ENCODE data around the gene TP73. TPM values are rescaled to one million over a fixed set of nuclear protein-coding genes. Genes with fewer than 3 reads are reported as not detected.

TP73 gene
- polyA plus RNA-seq, 1 donor from 2014 or later: not detected

DNA sequence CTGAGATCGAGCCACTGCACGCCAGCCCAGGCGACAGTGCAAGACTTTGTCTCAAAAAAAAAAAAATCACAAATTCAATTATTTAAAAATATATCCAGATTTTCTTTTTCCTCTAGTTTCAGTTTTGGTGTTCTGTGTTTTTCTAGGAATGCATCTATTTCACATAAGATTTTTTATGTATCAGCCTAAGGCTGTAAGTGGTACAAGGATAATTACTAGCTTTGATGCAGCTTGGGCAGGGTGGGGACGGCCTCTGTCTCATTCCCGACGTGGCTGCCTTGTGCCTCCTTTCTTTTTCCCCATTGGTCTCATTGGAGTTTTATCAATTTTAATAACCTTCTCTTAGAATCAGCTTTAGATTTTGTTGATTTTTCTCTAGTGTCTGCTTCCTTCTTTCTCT is 106.8 kb downstream of the TP73 start:
- Histone ChIP-seq H3K9me3 (ENCODE audit: low read length) (peaks cover 5% of the 10 kb centered on the region), H2AFZ (ENCODE audit: low read depth, low read length) (no peak overlapping the region), H3F3A (ENCODE audit: insufficient read depth, low read length, poor library complexity, severe bottlenecking) (no peaks in the 10 kb centered on the region), H3K27ac (ENCODE audit: low read length) (no peak overlapping the region), H3K9ac (ENCODE audit: low read length) (no peak overlapping the region), H4K20me1 (ENCODE audit: insufficient read depth) (no peaks in the 10 kb centered on the region), H3K36me3 (ENCODE audit: insufficient read depth, low read length) (no peaks in the 10 kb centered on the region), H3K9me2 (ENCODE audit: insufficient read depth, low read length) (no peaks in the 10 kb centered on the region), H3K79me2 (replicated peaks; ENCODE audit: insufficient read depth, low read length) (no peaks in the 10 kb centered on the region), H3K27me3 (ENCODE audit: insufficient read depth, low read depth, low read length) (no peaks in the 10 kb centered on the region), H3K4me3 (ENCODE audit: low read length) (no peak overlapping the region), H3K4me2 (ENCODE audit: low read length) (no peak overlapping the region)
- no peak for TF ChIP-seq SMC3 (conservative IDR thresholded peaks at IDR 0.05; ENCODE audit: poor library complexity)
- TF ChIP-seq, protein P1, sequence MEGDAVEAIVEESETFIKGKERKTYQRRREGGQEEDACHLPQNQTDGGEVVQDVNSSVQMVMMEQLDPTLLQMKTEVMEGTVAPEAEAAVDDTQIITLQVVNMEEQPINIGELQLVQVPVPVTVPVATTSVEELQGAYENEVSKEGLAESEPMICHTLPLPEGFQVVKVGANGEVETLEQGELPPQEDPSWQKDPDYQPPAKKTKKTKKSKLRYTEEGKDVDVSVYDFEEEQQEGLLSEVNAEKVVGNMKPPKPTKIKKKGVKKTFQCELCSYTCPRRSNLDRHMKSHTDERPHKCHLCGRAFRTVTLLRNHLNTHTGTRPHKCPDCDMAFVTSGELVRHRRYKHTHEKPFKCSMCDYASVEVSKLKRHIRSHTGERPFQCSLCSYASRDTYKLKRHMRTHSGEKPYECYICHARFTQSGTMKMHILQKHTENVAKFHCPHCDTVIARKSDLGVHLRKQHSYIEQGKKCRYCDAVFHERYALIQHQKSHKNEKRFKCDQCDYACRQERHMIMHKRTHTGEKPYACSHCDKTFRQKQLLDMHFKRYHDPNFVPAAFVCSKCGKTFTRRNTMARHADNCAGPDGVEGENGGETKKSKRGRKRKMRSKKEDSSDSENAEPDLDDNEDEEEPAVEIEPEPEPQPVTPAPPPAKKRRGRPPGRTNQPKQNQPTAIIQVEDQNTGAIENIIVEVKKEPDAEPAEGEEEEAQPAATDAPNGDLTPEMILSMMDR (IDR thresholded peaks at IDR 0.05; ENCODE audit: poor library complexity, severe bottlenecking): no peak
- TF ChIP-seq RAD21 (conservative IDR thresholded peaks at IDR 0.05): no peak
- TF ChIP-seq EP300 (conservative IDR thresholded peaks at IDR 0.05; ENCODE audit: poor library complexity, severe bottlenecking): no peak
- TF ChIP-seq EZH2 (IDR thresholded peaks at IDR 0.05; ENCODE audit: borderline replicate concordance, insufficient read depth, low read length, poor library complexity, severe bottlenecking): no peak
- TF ChIP-seq TAF1 (IDR thresholded peaks at IDR 0.05; ENCODE audit: low read depth): no peak
- no peak for TF ChIP-seq POLR2AphosphoS5 (IDR thresholded peaks at IDR 0.05)
- no peak for TF ChIP-seq MXI1 (conservative IDR thresholded peaks at IDR 0.05; ENCODE audit: poor library complexity, severe bottlenecking)
- TF ChIP-seq REST (IDR thresholded peaks at IDR 0.05; ENCODE audit: borderline replicate concordance): no peak

DNA sequence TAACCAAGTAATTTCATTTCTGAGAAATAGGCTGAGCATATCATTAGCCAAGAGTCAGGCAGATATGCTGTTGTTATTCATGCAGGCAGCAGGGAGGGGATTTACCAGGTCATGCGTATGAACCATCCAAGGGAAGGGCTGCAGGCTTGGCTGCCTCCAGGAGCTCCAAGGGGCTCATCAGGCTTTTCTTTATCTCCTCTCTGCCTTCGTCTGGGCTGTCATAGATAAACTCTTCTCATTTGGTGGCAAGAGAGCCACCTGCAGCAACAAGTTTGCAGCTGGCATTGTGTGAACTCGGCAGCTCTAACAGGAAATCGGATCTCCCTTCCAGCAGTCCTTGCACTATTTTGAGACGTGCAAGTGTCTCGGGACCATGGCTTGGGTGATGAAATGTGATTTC is 107.5 kb downstream of the TP73 start:
- H3K4me2 ChIP-seq (ENCODE audit: low read length): no peak overlapping the region
- no peak overlapping the region for H3K9ac ChIP-seq (ENCODE audit: low read length)
- H3K4me3 ChIP-seq (ENCODE audit: low read length): no peak overlapping the region
- no peaks in the 10 kb centered on the region for H3K79me2 ChIP-seq (replicated peaks; ENCODE audit: insufficient read depth, low read length)
- peaks cover 5% of the 10 kb centered on the region for H3K9me3 ChIP-seq (ENCODE audit: low read length)
- no peaks in the 10 kb centered on the region for H3F3A ChIP-seq (ENCODE audit: insufficient read depth, low read length, poor library complexity, severe bottlenecking)
- no peaks in the 10 kb centered on the region for H4K20me1 ChIP-seq (ENCODE audit: insufficient read depth)
- no peak for TF ChIP-seq MXI1 (conservative IDR thresholded peaks at IDR 0.05; ENCODE audit: poor library complexity, severe bottlenecking)
- no peak for TF ChIP-seq EP300 (conservative IDR thresholded peaks at IDR 0.05; ENCODE audit: poor library complexity, severe bottlenecking)
- no peak for TF ChIP-seq SMC3 (conservative IDR thresholded peaks at IDR 0.05; ENCODE audit: poor library complexity)
- no peak for TF ChIP-seq EZH2 (IDR thresholded peaks at IDR 0.05; ENCODE audit: borderline replicate concordance, insufficient read depth, low read length, poor library complexity, severe bottlenecking)
- no peak for TF ChIP-seq TAF1 (IDR thresholded peaks at IDR 0.05; ENCODE audit: low read depth)
- TF ChIP-seq RAD21 (conservative IDR thresholded peaks at IDR 0.05): no peak
- no peak for TF ChIP-seq REST (IDR thresholded peaks at IDR 0.05; ENCODE audit: borderline replicate concordance)
- TF ChIP-seq POLR2AphosphoS5 (IDR thresholded peaks at IDR 0.05): no peak
- TF ChIP-seq, protein P1 (IDR thresholded peaks at IDR 0.05; ENCODE audit: poor library complexity, severe bottlenecking): no peak
- H2AFZ ChIP-seq (ENCODE audit: low read depth, low read length): no peak overlapping the region
- H3K36me3 ChIP-seq (ENCODE audit: insufficient read depth, low read length): no peaks in the 10 kb centered on the region
- H3K27ac ChIP-seq (ENCODE audit: low read length): no peak overlapping the region
- no peaks in the 10 kb centered on the region for H3K9me2 ChIP-seq (ENCODE audit: insufficient read depth, low read length)
- H3K27me3 ChIP-seq (ENCODE audit: insufficient read depth, low read depth, low read length): no peaks in the 10 kb centered on the region

Measured in neural cell (in vitro differentiated cells).